ES-I3 (cell line): ENCODE results near the gene LTBP1.
"Not testable (repeated sequence)": the region's sequence is repeated elsewhere in the genome, so short reads cannot be mapped to it uniquely, and the experiment has no call there.

Experiments used
- H3K36me3 ChIP-seq: 2 replicates; pipeline ENCODE4 v1.6.1; 2013; ENCODE audit warnings: mild to moderate bottlenecking, low read length, control low read depth, moderate library complexity; ENCODE audit not compliant: insufficient read depth
- H3K4me1 ChIP-seq: 2 replicates; pipeline ENCODE4 v1.6.1; 2013; ENCODE audit warnings: mild to moderate bottlenecking, control low read depth, low read length; ENCODE audit not compliant: insufficient read depth
- H3K9ac ChIP-seq: 2 replicates; pipeline ENCODE4 v1.6.1; 2013; ENCODE audit warnings: low read depth, mild to moderate bottlenecking, low read length, moderate library complexity
- H3K9me3 ChIP-seq: 2 replicates; pipeline ENCODE4 v1.6.1; 2013; ENCODE audit warnings: mild to moderate bottlenecking, low read length, moderate library complexity; ENCODE audit not compliant: control insufficient read depth, insufficient read depth

The LTBP1 gene

GRCh38 chr2:32963941-32964340 lies 17.2 kb downstream of the LTBP1 start:
- Histone ChIP-seq H3K9ac (no peak overlapping the region), H3K9me3 (no peaks in the 10 kb centered on the region), H3K4me1 (no peaks in the 10 kb centered on the region)

GRCh38 chr2:32965523-32966171 lies 18.9 kb downstream of the LTBP1 start:
- Histone ChIP-seq H3K9ac (no peak overlapping the region), H3K9me3 (no peaks in the 10 kb centered on the region), H3K36me3 (no peaks in the 10 kb centered on the region), H3K4me1 (no peaks in the 10 kb centered on the region)

More at GRCh38 chr2:32963941-32964340, 17.2 kb downstream of the LTBP1 start:
- H3K36me3 ChIP-seq = no peaks in the 10 kb centered on the region

- Histone ChIP-seq H3K4me1 (no peaks in the 10 kb centered on the region), H3K36me3 (no peaks in the 10 kb centered on the region), H3K9me3 (peaks cover 3% of the 10 kb centered on the region; the same call in 1 of the 2 replicates), H3K9ac (no peak overlapping the region)
Measured at GRCh38 chr2:32969444-32970162, 22.9 kb downstream of the LTBP1 start.

GRCh38 chr2:32973772-32974171 lies 27.0 kb downstream of the LTBP1 start:
- H3K9ac ChIP-seq, H3K36me3 ChIP-seq, H3K9me3 ChIP-seq, H3K4me1 ChIP-seq: not testable (repeated sequence)

DNA sequence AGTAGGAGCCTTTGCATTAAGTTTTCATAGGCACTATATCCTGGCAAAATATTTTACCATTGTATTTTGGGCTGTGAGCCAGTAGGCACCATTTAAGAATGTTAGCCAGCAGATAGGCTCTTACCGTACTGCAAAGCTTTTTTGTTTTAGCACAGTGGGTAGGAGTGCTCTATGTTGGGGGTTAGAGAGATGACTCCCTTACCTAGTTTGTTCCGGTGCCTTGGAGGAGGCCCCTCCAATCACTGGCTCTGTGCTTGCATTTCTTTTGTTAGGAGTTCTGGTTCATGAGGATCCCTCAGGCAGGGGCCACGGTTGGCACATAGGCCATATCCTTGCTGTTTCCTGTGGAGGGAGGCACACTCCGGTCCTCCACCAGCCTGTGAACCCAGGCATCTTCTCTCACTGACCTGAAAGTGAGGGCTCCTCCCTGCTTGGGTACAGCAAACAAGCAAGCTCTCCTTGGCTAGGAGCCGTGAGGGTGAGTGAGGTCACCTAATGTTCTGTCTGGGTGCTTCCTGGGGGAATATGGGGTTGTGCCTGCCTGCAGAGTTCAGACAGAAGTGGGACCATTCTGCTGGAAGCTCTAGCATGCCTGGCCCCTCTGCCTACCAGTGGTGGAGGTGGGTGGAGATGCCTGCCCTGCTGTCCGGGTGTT lies 29.8 kb downstream of the LTBP1 start:
- Histone ChIP-seq H3K9ac (no peak overlapping the region), H3K9me3 (peaks cover 3% of the 10 kb centered on the region; the same call in 1 of the 2 replicates), H3K4me1 (no peaks in the 10 kb centered on the region), H3K36me3 (no peaks in the 10 kb centered on the region)

GRCh38 chr2:32977228-32977758 lies 30.5 kb downstream of the LTBP1 start:
- Histone ChIP-seq H3K9ac (no peak overlapping the region), H3K9me3 (peaks cover 3% of the 10 kb centered on the region; the same call in 1 of the 2 replicates), H3K4me1 (no peaks in the 10 kb centered on the region), H3K36me3 (no peaks in the 10 kb centered on the region)

DNA sequence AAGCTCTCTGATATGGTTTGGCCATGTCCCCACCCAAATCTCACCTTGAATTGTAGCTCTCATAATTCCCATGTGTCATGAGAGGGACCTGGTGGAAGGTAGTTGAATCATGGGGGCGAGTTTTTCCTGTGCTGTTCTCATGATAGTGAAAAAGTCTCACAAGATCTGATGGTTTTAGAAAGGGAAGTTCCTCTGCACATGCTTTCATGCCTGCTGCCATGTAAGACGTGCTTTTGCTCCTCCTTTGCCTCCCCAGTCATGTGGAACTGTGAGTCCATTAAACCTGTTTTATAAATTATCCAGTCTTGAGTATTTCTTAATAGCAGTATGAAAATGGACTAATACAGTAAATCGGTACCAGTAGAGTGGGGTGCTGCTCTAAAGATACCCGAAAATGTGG lies 34.9 kb downstream of the LTBP1 start:
- Histone ChIP-seq H3K9me3 (no peaks in the 10 kb centered on the region), H3K4me1 (no peaks in the 10 kb centered on the region), H3K9ac (no peak overlapping the region)

GRCh38 chr2:32983193-32983924 lies 36.6 kb downstream of the LTBP1 start:
- not testable (repeated sequence) for H3K36me3 ChIP-seq, H3K9me3 ChIP-seq

More for the DNA sequence above, 34.9 kb downstream of the LTBP1 start:
- no peaks in the 10 kb centered on the region for H3K36me3 ChIP-seq

GRCh38 chr2:32986480-32986879 lies 39.7 kb downstream of the LTBP1 start:
- Histone ChIP-seq H3K9ac (no peak overlapping the region), H3K36me3 (no peaks in the 10 kb centered on the region), H3K9me3 (no peaks in the 10 kb centered on the region), H3K4me1 (no peaks in the 10 kb centered on the region)

More at GRCh38 chr2:32983193-32983924, 36.6 kb downstream of the LTBP1 start:
- not testable (repeated sequence) for H3K9ac ChIP-seq, H3K4me1 ChIP-seq

- Histone ChIP-seq H3K9me3 (no peaks in the 10 kb centered on the region), H3K9ac (no peak overlapping the region), H3K36me3 (no peaks in the 10 kb centered on the region), H3K4me1 (no peaks in the 10 kb centered on the region)
Measured at GRCh38 chr2:32988525-32988924, 41.8 kb downstream of the LTBP1 start.

GRCh38 chr2:32990556-32990955 lies 43.8 kb downstream of the LTBP1 start:
- H3K36me3 ChIP-seq = no peaks in the 10 kb centered on the region

DNA sequence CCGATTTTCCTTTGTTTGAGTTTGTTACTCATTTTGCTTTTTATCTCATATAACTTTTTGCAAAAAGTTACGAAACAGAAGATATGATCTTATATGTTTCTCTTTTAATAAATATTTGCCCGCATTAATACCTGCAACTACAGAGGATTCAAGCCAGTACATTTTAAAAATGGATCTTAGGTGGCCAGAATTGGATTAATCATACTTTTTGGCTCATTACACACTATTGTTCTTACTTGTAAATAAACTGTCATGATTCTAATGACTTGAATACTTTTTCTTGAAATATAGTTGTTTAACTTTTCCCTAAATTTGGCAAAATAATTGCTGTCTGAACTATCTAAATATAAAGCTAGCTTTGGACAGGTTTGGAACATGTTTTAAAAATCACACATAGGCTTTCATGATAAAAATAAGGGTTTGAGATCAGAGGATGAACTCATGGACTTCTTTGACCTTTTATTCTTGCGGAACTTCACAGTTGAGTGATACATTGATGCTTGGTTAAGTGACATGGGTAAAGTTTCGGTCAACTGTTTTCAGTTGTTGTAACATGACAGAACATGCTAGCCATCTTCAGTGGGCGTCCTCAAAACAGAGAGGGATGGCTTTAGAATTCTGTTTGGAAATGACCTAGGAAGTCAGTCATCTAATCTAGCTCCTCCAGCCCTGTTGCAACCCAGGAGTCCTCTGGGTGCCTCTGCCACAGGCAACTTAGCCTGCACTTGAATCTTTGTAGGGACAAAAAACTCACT lies 44.5 kb downstream of the LTBP1 start:
- no peak overlapping the region for H3K9ac ChIP-seq
- H3K36me3 ChIP-seq = no peaks in the 10 kb centered on the region
- no peaks in the 10 kb centered on the region for H3K9me3 ChIP-seq
- H3K4me1 ChIP-seq = no peaks in the 10 kb centered on the region

More at GRCh38 chr2:32990556-32990955, 43.8 kb downstream of the LTBP1 start:
- Histone ChIP-seq H3K9me3 (no peaks in the 10 kb centered on the region), H3K4me1 (no peaks in the 10 kb centered on the region), H3K9ac (no peak overlapping the region)

DNA sequence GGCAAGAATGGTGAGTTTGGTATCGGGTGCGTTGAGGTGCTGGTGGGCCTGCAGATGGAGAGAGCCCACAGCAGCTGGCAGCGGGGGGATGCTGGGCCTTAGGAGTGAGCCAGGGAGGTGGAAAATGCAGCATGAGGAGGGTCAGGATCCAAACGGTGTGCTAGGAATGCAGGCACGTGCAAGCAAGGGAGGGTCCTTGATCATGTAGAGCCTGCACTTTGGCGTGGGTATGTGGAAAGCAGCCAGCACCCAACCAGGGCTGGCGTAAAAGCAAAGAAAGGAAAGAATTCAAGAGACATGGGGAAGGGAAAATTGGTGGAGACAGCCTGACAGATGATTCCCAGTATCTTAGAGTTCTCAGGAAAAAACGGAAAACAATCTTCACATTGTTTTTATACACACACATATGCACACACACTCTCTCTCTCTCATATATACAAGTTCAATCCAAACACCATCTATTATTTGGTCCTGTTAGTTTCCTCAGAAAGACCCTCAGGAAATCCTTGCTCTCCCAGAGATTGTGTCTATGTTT lies 46.3 kb downstream of the LTBP1 start:
- Histone ChIP-seq H3K4me1 (no peaks in the 10 kb centered on the region), H3K9ac (no peak overlapping the region), H3K36me3 (no peaks in the 10 kb centered on the region), H3K9me3 (no peaks in the 10 kb centered on the region)
